Measurements from ENCODE around the gene AFMID. TPM values are rescaled to one million over a fixed set of nuclear protein-coding genes. Genes with fewer than 3 reads are reported as not detected.
A peak's percentile ranks its signal among the peaks of the same experiment; 100 is the strongest.

Gene AFMID
- total and polyA plus RNA-seq, 2 of the 13 experiments (the other 11 are each of a cell fraction or from before 2014, with no cell fraction given), result 249 to 270 TPM

DNA sequence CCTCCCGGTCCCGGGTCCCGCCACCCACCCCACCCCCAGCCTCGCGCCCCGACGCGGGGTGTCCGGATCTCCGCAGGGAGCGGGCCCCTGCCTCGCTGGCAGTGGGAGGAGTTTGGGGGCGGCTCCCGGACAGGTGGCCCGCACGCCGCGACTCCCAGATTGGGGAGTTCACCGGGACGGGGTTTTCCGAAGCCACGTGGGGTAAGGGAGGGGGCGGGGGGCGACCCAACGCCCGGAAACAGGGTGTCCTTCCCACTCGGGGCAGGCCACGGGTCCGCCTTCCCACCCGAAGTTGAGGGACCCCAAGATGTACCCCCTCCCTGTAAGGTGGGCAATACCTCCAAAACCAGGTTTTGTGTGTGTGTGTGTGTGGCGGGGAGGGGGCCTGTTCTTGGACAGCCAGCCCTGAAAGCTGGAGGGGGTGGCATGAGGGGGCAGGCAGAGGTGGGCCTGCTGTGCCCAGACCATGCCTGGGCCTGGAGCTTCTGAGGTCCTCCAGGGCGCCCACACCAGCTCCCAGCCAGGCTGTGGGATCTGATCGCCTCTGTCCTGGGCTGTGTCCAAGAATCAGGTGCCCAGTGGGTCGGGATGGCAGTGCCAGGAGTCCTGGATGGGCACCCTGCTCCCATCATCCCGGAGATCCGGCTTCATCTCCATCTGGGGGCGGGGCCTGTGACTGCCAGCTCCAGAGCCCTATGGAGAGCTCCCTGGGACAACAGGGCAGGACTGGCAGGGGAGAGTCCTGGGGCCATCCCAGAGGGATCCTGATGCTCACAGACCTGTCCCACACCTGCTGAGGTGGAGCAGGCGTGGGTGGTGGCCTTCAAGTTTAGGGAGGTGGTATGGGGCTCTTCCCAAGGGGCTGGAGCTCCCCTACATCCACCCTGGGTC is 18.0 kb upstream of the AFMID start (continued):
- no peak for TF ChIP-seq ZNF335 (CRISPR knock-in tag; IDR thresholded peaks at IDR 0.05)
- TF ChIP-seq, protein P1, sequence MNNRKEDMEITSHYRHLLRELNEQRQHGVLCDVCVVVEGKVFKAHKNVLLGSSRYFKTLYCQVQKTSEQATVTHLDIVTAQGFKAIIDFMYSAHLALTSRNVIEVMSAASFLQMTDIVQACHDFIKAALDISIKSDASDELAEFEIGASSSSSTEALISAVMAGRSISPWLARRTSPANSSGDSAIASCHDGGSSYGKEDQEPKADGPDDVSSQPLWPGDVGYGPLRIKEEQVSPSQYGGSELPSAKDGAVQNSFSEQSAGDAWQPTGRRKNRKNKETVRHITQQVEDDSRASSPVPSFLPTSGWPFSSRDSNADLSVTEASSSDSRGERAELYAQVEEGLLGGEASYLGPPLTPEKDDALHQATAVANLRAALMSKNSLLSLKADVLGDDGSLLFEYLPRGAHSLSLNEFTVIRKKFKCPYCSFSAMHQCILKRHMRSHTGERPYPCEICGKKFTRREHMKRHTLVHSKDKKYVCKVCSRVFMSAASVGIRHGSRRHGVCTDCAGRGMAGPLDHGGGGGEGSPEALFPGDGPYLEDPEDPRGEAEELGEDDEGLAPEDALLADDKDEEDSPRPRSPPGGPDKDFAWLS (CRISPR knock-in tag; IDR thresholded peaks at IDR 0.05; ENCODE audit: borderline replicate concordance), result peak; percentile 16; the same call in 1 of the 2 replicates
- no peak for TF ChIP-seq ARNT2 (CRISPR knock-in tag; IDR thresholded peaks at IDR 0.05; ENCODE audit: low read depth)
- 0 out of 2 replicates have a peak, but pooled peaks have one; percentile 69 for TF ChIP-seq PCBP1 (IDR thresholded peaks at IDR 0.05; ENCODE audit: borderline replicate concordance, low read depth, low read length)
- TF ChIP-seq ZNF235 (CRISPR knock-in tag; IDR thresholded peaks at IDR 0.05; ENCODE audit: borderline replicate concordance), result no peak
- no peak for TF ChIP-seq NFKBIZ (CRISPR knock-in tag; IDR thresholded peaks at IDR 0.05)
- TF ChIP-seq, protein P2, sequence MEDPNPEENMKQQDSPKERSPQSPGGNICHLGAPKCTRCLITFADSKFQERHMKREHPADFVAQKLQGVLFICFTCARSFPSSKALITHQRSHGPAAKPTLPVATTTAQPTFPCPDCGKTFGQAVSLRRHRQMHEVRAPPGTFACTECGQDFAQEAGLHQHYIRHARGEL (CRISPR knock-in tag; IDR thresholded peaks at IDR 0.05), result no peak
- TF ChIP-seq, protein P3, sequence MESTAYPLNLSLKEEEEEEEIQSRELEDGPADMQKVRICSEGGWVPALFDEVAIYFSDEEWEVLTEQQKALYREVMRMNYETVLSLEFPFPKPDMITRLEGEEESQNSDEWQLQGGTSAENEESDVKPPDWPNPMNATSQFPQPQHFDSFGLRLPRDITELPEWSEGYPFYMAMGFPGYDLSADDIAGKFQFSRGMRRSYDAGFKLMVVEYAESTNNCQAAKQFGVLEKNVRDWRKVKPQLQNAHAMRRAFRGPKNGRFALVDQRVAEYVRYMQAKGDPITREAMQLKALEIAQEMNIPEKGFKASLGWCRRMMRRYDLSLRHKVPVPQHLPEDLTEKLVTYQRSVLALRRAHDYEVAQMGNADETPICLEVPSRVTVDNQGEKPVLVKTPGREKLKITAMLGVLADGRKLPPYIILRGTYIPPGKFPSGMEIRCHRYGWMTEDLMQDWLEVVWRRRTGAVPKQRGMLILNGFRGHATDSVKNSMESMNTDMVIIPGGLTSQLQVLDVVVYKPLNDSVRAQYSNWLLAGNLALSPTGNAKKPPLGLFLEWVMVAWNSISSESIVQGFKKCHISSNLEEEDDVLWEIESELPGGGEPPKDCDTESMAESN (CRISPR knock-in tag; conservative IDR thresholded peaks at IDR 0.05), result no peak
- no peak for TF ChIP-seq ZNF747 (CRISPR knock-in tag; IDR thresholded peaks at IDR 0.05; ENCODE audit: borderline replicate concordance)
- peak; percentile 80; the same call in 1 of the 2 replicates for TF ChIP-seq ZNF598 (CRISPR knock-in tag; IDR thresholded peaks at IDR 0.05; ENCODE audit: borderline replicate concordance)
- no peak for TF ChIP-seq POLR2AphosphoS2 (IDR thresholded peaks at IDR 0.05; ENCODE audit: low read depth, low read length)
- no peak for TF ChIP-seq TMF1 (CRISPR knock-in tag; IDR thresholded peaks at IDR 0.05; ENCODE audit: low read depth)
- TF ChIP-seq, protein P4, sequence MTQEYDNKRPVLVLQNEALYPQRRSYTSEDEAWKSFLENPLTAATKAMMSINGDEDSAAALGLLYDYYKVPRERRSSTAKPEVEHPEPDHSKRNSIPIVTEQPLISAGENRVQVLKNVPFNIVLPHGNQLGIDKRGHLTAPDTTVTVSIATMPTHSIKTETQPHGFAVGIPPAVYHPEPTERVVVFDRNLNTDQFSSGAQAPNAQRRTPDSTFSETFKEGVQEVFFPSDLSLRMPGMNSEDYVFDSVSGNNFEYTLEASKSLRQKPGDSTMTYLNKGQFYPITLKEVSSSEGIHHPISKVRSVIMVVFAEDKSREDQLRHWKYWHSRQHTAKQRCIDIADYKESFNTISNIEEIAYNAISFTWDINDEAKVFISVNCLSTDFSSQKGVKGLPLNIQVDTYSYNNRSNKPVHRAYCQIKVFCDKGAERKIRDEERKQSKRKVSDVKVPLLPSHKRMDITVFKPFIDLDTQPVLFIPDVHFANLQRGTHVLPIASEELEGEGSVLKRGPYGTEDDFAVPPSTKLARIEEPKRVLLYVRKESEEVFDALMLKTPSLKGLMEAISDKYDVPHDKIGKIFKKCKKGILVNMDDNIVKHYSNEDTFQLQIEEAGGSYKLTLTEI (CRISPR knock-in tag; conservative IDR thresholded peaks at IDR 0.05), result no peak
- no peak for TF ChIP-seq ATF1 (CRISPR knock-in tag; IDR thresholded peaks at IDR 0.05)
- TF ChIP-seq, protein P5, sequence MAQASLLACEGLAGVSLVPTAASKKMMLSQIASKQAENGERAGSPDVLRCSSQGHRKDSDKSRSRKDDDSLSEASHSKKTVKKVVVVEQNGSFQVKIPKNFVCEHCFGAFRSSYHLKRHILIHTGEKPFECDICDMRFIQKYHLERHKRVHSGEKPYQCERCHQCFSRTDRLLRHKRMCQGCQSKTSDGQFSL (CRISPR knock-in tag; IDR thresholded peaks at IDR 0.05), result no peak
- no peak for TF ChIP-seq RAD21 (CRISPR knock-in tag; IDR thresholded peaks at IDR 0.05)
- no peak for TF ChIP-seq ADNP (CRISPR knock-in tag; IDR thresholded peaks at IDR 0.05)
- no peak for TF ChIP-seq ZBTB42 (CRISPR knock-in tag; IDR thresholded peaks at IDR 0.05)
- no peak for TF ChIP-seq NFKB2 (CRISPR knock-in tag; IDR thresholded peaks at IDR 0.05; ENCODE audit: borderline replicate concordance)
- TF ChIP-seq ZNF891 (CRISPR knock-in tag; IDR thresholded peaks at IDR 0.05), result no peak
- no peak for TF ChIP-seq ZC3H4 (CRISPR knock-in tag; IDR thresholded peaks at IDR 0.05; ENCODE audit: borderline replicate concordance)
- no peak for TF ChIP-seq ZNF652 (CRISPR knock-in tag; IDR thresholded peaks at IDR 0.05; ENCODE audit: borderline replicate concordance, low read depth)
- TF ChIP-seq ZBTB8A (CRISPR knock-in tag; IDR thresholded peaks at IDR 0.05; ENCODE audit: borderline replicate concordance, low read depth), result no peak

Measured in HepG2 (cell line).